ENCODE data around the gene ELAPOR2. TPM values are rescaled to one million over a fixed set of nuclear protein-coding genes. Genes with fewer than 3 reads are reported as not detected.
"Not testable (repeated sequence)": the region's sequence is repeated elsewhere in the genome, so short reads cannot be mapped to it uniquely, and the experiment has no call there.

The ELAPOR2 gene
- total RNA-seq, 2 donors from 2014 or later = 0.56 to 1.0 TPM

DNA sequence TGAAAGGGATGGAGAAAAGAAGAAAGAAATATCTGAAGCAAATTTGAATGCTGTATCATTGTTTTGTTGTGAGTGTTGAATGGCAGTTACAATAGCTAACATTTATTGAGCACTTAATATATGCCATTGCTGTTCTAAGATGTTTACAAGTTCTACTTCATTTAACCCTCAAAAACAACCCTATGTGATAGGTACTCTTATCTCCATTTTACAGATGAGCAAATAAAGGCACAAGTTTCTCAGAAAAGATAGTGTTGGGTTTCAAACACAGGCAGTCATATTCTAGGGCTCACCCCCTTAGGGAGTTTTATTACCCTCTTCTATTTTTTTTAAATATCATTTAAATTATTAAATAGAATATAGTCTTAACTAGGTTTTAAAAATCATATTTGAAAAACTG is 8.3 kb upstream of the ELAPOR2 start:
- ATAC-seq (no peak), DNase-seq (ENCODE audit: low spot score) (no peak)
- H3K27ac Mint-ChIP-seq = no peak overlapping the region
- H3K27me3 Mint-ChIP-seq = peaks cover 29 to 31% of the 10 kb centered on the region in 2 donors
- H3K4me1 Mint-ChIP-seq (ENCODE audit: low read depth in 2 of 2) = no peaks in the 10 kb centered on the region
- H3K9me3 Mint-ChIP-seq = no peaks in the 10 kb centered on the region
- peaks cover 5% of the 10 kb centered on the region for H3K36me3 Mint-ChIP-seq
- no peak overlapping the region for H3K4me3 Mint-ChIP-seq

GRCh38 chr7:87060288-87060537 is 759 bp upstream of the ELAPOR2 start:
- Mint-ChIP-seq H3K4me1 (ENCODE audit: low read depth in 2 of 2) (peaks cover 4 to 8% of the 10 kb centered on the region in 2 donors), H3K4me3 (peak overlapping the region; percentile 64), H3K27ac (no peak overlapping the region), H3K27me3 (peaks cover 22 to 32% of the 10 kb centered on the region in 2 donors), H3K36me3 (peaks cover 4% of the 10 kb centered on the region), H3K9me3 (no peaks in the 10 kb centered on the region)
- DNase-seq (ENCODE audit: low spot score) (no peak), ATAC-seq (no peak)

DNA sequence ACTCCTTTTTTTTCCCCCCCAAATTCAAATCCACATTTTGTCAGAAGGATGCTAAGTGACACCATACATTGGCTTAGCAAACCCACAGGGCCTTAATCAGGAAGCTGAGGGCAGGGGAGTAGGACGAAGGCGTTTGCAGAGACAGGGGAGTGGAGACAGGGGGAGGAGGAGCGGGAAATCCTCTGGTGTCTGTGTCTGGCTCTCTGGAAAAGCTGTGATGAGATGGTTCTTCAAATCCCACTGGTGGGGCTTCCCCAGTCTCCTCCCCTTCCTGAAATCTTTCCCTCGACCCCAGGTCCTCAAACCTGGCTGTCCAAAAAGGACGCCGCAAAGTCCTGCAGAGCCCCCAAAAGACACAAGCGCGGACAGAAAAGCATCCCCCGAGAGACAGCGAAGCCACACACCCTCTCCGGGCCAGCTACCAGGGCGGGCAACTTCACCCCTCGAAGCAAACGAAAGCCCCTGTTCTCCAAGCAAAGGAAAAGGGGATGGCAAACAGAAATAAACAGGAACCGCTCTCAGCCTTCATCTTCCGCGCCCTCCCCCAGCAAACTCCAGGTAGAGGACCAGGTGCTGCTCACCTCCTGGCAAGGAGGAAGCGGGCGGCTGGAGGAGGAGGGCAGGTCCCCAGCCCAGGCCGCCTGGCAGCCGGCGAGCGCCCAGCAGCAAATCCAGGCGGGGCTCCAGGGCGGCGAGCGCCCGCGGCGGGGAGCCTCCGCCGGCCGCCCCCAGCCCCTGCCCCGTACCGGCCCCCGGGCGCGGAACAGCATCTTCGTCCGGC is 520 bp downstream of the ELAPOR2 start:
- Mint-ChIP-seq H3K27me3 (peaks cover 21 to 29% of the 10 kb centered on the region in 2 donors), H3K4me3 (peak overlapping the region; percentile 69), H3K36me3 (peaks cover 4% of the 10 kb centered on the region), H3K9me3 (no peaks in the 10 kb centered on the region), H3K4me1 (ENCODE audit: low read depth in 2 of 2) (peaks cover 4 to 8% of the 10 kb centered on the region in 2 donors), H3K27ac (no peak overlapping the region)
- DNase-seq (ENCODE audit: low spot score) (no peak), ATAC-seq (peak in 1 of 2 donors; percentile 70)

- peaks cover 21 to 29% of the 10 kb centered on the region in 2 donors for H3K27me3 Mint-ChIP-seq
- H3K27ac Mint-ChIP-seq = no peak overlapping the region
- peaks cover 4% of the 10 kb centered on the region for H3K36me3 Mint-ChIP-seq
- H3K9me3 Mint-ChIP-seq = no peaks in the 10 kb centered on the region
- H3K4me1 Mint-ChIP-seq (ENCODE audit: low read depth in 2 of 2) = peaks cover 4 to 8% of the 10 kb centered on the region in 2 donors
- no peak overlapping the region for H3K4me3 Mint-ChIP-seq
- DNase-seq (ENCODE audit: low spot score) = no peak
- no peak for ATAC-seq
These were observed 2.2 kb downstream of the ELAPOR2 start for GRCh38 chr7:87057210-87057609.

DNA sequence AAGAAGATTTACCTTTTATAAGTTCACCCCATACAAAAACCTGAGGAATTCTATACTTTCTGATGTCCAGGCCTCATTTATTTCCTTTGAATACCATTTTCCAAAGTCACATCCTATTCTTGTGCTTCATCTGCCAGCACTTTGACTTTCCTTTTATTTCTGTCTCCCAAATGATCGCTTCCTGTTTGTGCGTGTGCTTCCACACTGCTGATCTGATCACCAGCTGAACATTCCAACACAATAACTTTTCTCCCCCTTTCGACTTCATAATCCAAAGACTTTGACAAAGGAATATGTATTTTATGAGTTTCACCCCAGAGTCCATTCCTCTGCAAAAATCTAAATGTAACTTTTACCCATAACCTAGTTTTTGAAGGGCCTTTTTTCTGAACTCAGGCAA is 3.1 kb downstream of the ELAPOR2 start:
- DNase-seq (ENCODE audit: low spot score) (no peak), ATAC-seq (no peak)
- Mint-ChIP-seq H3K27ac (no peak overlapping the region), H3K9me3 (no peaks in the 10 kb centered on the region), H3K36me3 (peaks cover 4% of the 10 kb centered on the region), H3K27me3 (peaks cover 21 to 29% of the 10 kb centered on the region in 2 donors), H3K4me3 (no peak overlapping the region), H3K4me1 (ENCODE audit: low read depth in 2 of 2) (peaks cover 4 to 8% of the 10 kb centered on the region in 2 donors)

- H3K9me3 Mint-ChIP-seq = no peaks in the 10 kb centered on the region
- peaks cover 5 to 7% of the 10 kb centered on the region in 2 donors for H3K27me3 Mint-ChIP-seq
- H3K4me3 Mint-ChIP-seq = no peak overlapping the region
- ATAC-seq (no peak), DNase-seq (ENCODE audit: low spot score) (no peak)
- H3K4me1 Mint-ChIP-seq (ENCODE audit: low read depth in 2 of 2) = no peaks in the 10 kb centered on the region
- H3K36me3 Mint-ChIP-seq = no peaks in the 10 kb centered on the region
- no peak overlapping the region for H3K27ac Mint-ChIP-seq
These were observed 10.6 kb downstream of the ELAPOR2 start for GRCh38 chr7:87048839-87049238.

DNA sequence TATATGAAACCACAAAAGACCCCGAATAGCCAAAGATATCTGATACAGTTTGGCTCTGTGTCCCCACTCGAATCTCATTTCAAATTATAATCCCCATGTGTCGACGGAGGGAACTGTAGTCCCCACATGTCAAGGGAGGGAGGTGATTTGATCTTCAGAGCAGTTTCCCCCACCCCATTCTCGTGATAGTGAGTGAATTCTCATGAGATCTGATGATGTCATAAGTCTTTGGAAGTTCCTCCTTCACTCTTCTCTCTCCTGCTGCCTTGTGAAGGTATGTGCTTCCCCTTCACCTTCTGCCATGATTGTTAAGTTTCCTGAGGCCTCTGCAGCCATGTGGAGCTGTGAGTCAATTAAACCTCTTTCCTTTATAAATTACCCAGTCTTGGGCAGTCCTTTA is 13.0 kb downstream of the ELAPOR2 start:
- Mint-ChIP-seq H3K4me1 (ENCODE audit: low read depth in 2 of 2) (no peaks in the 10 kb centered on the region), H3K9me3 (peaks cover 4% of the 10 kb centered on the region), H3K27ac (no peak overlapping the region), H3K4me3 (no peak overlapping the region), H3K27me3 (peaks cover 5 to 7% of the 10 kb centered on the region in 2 donors), H3K36me3 (peaks cover 5% of the 10 kb centered on the region)
- ATAC-seq = no peak
- DNase-seq (ENCODE audit: low spot score) = no peak

GRCh38 chr7:87044713-87045112 is 14.7 kb downstream of the ELAPOR2 start:
- H3K4me1 Mint-ChIP-seq (ENCODE audit: low read depth in 2 of 2); H3K9me3 Mint-ChIP-seq; H3K27ac Mint-ChIP-seq; H3K36me3 Mint-ChIP-seq; H3K27me3 Mint-ChIP-seq; ATAC-seq; H3K4me3 Mint-ChIP-seq; DNase-seq (ENCODE audit: low spot score): not testable (repeated sequence)

- DNase-seq (ENCODE audit: low spot score); H3K27ac Mint-ChIP-seq; H3K4me3 Mint-ChIP-seq; ATAC-seq; H3K4me1 Mint-ChIP-seq (ENCODE audit: low read depth in 2 of 2); H3K36me3 Mint-ChIP-seq; H3K9me3 Mint-ChIP-seq: not testable (repeated sequence)
- peaks cover 6 to 19% of the 10 kb centered on the region in 2 donors for H3K27me3 Mint-ChIP-seq
These were observed 17.9 kb downstream of the ELAPOR2 start for GRCh38 chr7:87041586-87041985.

- not testable (repeated sequence) for H3K9me3 Mint-ChIP-seq; H3K36me3 Mint-ChIP-seq; DNase-seq (ENCODE audit: low spot score); H3K4me1 Mint-ChIP-seq (ENCODE audit: low read depth in 2 of 2); ATAC-seq; H3K27ac Mint-ChIP-seq
- H3K27me3 Mint-ChIP-seq = peaks cover 10 to 26% of the 10 kb centered on the region in 2 donors
- peak overlapping the region; percentile 41 for H3K4me3 Mint-ChIP-seq
These were observed 19.7 kb downstream of the ELAPOR2 start for GRCh38 chr7:87039691-87040299.

DNA sequence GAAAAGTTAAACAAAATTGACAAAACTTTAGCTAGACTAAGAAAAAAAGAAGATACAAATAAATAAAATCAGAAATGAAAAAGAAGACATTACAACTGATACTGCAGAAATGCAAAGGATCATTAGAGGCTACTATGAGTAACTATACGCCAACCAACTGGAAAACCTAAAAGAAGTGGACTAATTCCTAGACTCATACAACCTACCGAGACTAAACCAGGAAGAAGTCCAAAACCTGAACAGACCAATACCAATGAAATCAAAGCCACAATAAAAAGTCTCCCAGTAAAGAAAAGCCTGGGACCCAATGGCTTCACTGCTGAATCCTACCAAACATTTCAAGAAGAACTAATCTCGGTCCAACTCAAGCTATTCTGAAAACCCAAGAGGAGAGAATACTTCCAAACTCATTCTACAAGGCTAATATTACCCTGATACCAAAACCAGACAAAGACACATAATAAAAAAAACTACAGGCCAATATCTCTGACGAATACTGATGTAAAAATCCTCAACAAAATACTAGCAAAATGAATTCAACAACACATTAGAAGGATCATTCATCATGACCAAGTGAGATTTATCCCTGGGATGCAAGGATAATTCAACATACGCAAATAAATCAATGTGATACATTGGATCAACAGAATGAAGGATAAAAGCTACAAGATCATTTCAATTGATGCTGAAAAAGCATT is 20.3 kb downstream of the ELAPOR2 start:
- Mint-ChIP-seq H3K27ac (no peak overlapping the region), H3K9me3 (peaks cover 9% of the 10 kb centered on the region), H3K4me3 (peak overlapping the region; percentile 41), H3K4me1 (ENCODE audit: low read depth in 2 of 2) (no peaks in the 10 kb centered on the region), H3K36me3 (peaks cover 5% of the 10 kb centered on the region), H3K27me3 (peaks cover 10 to 26% of the 10 kb centered on the region in 2 donors)
- ATAC-seq = no peak
- DNase-seq (ENCODE audit: low spot score) = no peak

GRCh38 chr7:87036985-87037384 is 22.5 kb downstream of the ELAPOR2 start:
- H3K27ac Mint-ChIP-seq = no peak overlapping the region
- no peak overlapping the region for H3K4me3 Mint-ChIP-seq
- no peaks in the 10 kb centered on the region for H3K4me1 Mint-ChIP-seq (ENCODE audit: low read depth in 2 of 2)
- H3K27me3 Mint-ChIP-seq = peaks cover 15 to 32% of the 10 kb centered on the region in 2 donors
- no peaks in the 10 kb centered on the region for H3K36me3 Mint-ChIP-seq
- peaks cover 5% of the 10 kb centered on the region for H3K9me3 Mint-ChIP-seq
- ATAC-seq = no peak
- DNase-seq (ENCODE audit: low spot score) = no peak

- Mint-ChIP-seq H3K4me1 (ENCODE audit: low read depth in 2 of 2) (no peaks in the 10 kb centered on the region), H3K36me3 (no peaks in the 10 kb centered on the region), H3K27ac (no peak overlapping the region), H3K27me3 (peaks cover 13 to 22% of the 10 kb centered on the region in 2 donors), H3K4me3 (no peak overlapping the region), H3K9me3 (no peaks in the 10 kb centered on the region)
- DNase-seq (ENCODE audit: low spot score) = no peak
- no peak for ATAC-seq
These were observed 26.7 kb downstream of the ELAPOR2 start for GRCh38 chr7:87032604-87033339.

All from natural killer cell treated with Interleukin-12 subunit alpha and Interleukin-12 subunit beta and Interleukin-15 and Interleukin-18, amount 100 ng/mL, for 72 hours (primary cell).